Neural crest cell (in vitro differentiated cells): ENCODE measurements around the gene QSOX1. TPM values are rescaled to one million over a fixed set of nuclear protein-coding genes. Genes with fewer than 3 reads are reported as not detected.

ENCODE experiments used
- total RNA-seq: library from RNA; stranded (reverse); gene quantifications from 2 replicates; pipeline ENCODE4 v1.2.1, GENCODE V29; 2021

The QSOX1 gene
- total RNA-seq, 1 donor from 2014 or later: 39.8 TPM

Other genes with a start within 250 kb of the QSOX1 start
- 44.8 and 50.1 TPM in 2 replicates for gene CEP350, start 200.1 kb upstream of the QSOX1 start, total RNA-seq
- gene LHX4, start 75.4 kb downstream of the QSOX1 start, total RNA-seq: 0.91 and 0.96 TPM in 2 replicates